ENCODE measurements around the gene EP400. TPM values are rescaled to one million over a fixed set of nuclear protein-coding genes. Genes with fewer than 3 reads are reported as not detected.
A peak's percentile ranks its signal among the peaks of the same experiment; 100 is the strongest.
"Not testable (repeated sequence)": the region's sequence is repeated elsewhere in the genome, so short reads cannot be mapped to it uniquely, and the experiment has no call there.

EP400 gene
- total RNA-seq, 3 donors from 2014 or later: 34.9 to 47.8 (median 40.7) TPM

DNA sequence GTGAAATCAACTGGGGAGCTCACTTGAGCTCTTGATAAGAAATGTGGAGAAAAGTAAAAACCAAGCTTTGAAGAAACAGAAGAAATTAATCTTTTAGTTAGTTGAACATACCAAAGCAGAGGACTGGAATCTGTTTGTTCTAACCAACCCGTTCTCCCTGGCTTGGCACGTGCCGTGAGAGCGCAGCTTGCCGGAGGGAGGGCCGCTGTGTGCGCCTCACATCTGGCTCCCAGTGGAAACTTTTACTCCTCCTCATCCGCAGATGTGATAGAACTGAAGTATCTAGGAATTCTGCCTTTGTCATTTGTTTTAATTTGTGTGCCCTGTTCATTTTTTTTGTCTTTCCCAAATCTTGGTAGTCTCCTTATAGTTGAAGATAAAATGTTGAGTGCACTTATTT is 129.5 kb downstream of the EP400 start:
- intact Hi-C loops (cut with DNase I, micrococcal nuclease): no loop called here
- TF ChIP-seq, protein P1, sequence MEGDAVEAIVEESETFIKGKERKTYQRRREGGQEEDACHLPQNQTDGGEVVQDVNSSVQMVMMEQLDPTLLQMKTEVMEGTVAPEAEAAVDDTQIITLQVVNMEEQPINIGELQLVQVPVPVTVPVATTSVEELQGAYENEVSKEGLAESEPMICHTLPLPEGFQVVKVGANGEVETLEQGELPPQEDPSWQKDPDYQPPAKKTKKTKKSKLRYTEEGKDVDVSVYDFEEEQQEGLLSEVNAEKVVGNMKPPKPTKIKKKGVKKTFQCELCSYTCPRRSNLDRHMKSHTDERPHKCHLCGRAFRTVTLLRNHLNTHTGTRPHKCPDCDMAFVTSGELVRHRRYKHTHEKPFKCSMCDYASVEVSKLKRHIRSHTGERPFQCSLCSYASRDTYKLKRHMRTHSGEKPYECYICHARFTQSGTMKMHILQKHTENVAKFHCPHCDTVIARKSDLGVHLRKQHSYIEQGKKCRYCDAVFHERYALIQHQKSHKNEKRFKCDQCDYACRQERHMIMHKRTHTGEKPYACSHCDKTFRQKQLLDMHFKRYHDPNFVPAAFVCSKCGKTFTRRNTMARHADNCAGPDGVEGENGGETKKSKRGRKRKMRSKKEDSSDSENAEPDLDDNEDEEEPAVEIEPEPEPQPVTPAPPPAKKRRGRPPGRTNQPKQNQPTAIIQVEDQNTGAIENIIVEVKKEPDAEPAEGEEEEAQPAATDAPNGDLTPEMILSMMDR (IDR thresholded peaks at IDR 0.05): no peak
- H3K4me3 ChIP-seq: no peak overlapping the region
- ATAC-seq (no peak), DNase-seq (no peak)
- peaks cover 5% of the 10 kb centered on the region for H3K4me1 ChIP-seq (ENCODE audit: low read depth)
- H3K36me3 ChIP-seq (ENCODE audit: low read depth): no peaks in the 10 kb centered on the region
- H3K9me3 ChIP-seq: no peaks in the 10 kb centered on the region

DNA sequence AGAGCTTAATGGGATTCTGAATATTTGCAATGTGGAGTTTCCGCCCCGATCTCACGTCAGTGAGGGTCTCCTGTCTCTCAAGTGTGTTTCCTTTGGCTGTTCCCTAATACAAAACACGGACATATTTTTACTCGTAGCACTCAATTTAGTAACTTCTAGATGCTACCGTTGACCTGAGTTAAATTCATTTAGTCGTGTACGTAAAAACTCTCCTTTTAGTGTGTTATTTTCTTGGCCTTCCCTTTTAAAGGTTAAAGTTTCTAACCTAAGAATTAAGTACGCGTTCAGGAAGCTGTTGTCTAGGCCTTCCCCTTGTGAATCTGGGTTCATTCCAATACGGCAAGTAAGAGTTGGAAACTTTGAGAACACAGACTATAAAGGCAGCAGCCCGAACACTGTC is 130.0 kb downstream of the EP400 start:
- TF ChIP-seq, protein P1 (IDR thresholded peaks at IDR 0.05): no peak
- intact Hi-C loops (cut with DNase I, micrococcal nuclease): no loop called here
- DNase-seq (no peak), ATAC-seq (no peak)
- Histone ChIP-seq H3K4me1 (ENCODE audit: low read depth) (peaks cover 5% of the 10 kb centered on the region), H3K36me3 (ENCODE audit: low read depth) (no peaks in the 10 kb centered on the region), H3K4me3 (no peak overlapping the region), H3K9me3 (no peaks in the 10 kb centered on the region)

DNA sequence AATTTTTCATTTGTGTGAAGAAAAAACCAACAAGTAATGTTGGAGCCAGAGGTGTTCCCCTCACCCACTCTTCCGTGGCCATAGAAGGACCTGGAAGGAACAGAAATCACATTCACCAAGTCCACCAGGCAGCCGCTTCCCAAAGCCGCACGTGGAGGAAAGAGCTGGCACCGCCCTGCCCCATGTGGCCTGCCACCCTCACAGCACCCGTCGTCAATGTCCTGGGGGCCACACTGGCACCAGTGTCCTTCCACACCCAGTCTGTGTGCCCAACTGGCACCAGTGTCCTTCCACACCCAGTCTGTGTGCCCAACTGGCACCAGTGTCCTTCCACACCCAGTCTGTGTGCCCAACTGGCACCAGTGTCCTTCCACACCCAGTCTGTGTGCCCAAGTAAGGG is 130.8 kb downstream of the EP400 start:
- intact Hi-C loops (cut with DNase I, micrococcal nuclease); H3K9me3 ChIP-seq; H3K4me1 ChIP-seq (ENCODE audit: low read depth); H3K36me3 ChIP-seq (ENCODE audit: low read depth); H3K4me3 ChIP-seq; ATAC-seq; DNase-seq: not testable (repeated sequence)

DNA sequence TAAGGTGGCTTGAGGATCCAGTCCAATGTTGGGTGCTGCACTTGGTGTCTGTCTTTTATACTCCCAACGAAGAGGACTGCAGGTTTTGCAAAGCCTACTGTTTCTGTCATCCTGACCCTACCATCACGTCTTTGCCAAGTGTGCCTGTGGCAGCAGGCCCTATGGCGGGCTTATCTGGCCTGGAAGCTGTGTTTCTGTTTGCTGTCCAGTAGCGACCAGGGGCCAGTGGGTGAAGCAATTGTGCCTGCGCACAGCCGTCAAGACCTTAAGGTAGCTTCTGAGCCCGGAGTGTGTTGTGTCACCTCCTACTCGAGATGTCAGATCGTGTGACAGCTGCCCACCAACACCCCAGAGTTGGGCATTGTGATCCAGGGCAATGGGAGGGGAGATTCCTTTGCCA is 131.7 kb downstream of the EP400 start:
- H3K9me3 ChIP-seq: no peaks in the 10 kb centered on the region
- H3K4me1 ChIP-seq (ENCODE audit: low read depth): peaks cover 5% of the 10 kb centered on the region
- no peak overlapping the region for H3K4me3 ChIP-seq
- DNase-seq (no peak), ATAC-seq (no peak)
- no peaks in the 10 kb centered on the region for H3K36me3 ChIP-seq (ENCODE audit: low read depth)
- intact Hi-C loops (cut with DNase I, micrococcal nuclease): no loop called here
- TF ChIP-seq, protein P1 (IDR thresholded peaks at IDR 0.05): no peak

DNA sequence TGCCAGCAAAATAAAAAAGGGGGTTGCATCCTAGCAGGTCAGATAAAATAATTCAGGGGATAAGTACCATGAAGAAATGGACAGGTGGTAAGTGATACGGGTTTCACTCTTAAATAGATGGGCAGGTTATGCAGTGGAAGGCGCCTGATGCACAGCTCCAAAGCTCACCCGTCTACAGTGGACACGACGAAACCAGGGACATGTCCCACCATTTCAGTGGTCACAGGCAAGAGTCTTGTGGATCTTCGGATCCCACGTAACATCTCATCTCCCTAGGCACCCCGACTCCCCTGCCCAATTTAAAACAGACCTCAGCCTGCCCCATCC is 133.8 kb downstream of the EP400 start:
- H3K9me3 ChIP-seq: no peaks in the 10 kb centered on the region
- TF ChIP-seq, protein P1 (IDR thresholded peaks at IDR 0.05): no peak
- intact Hi-C loops (cut with DNase I, micrococcal nuclease): no loop called here
- ATAC-seq (no peak), DNase-seq (no peak)
- H3K4me3 ChIP-seq: no peak overlapping the region
- no peaks in the 10 kb centered on the region for H3K36me3 ChIP-seq (ENCODE audit: low read depth)
- H3K4me1 ChIP-seq (ENCODE audit: low read depth): peaks cover 5% of the 10 kb centered on the region

DNA sequence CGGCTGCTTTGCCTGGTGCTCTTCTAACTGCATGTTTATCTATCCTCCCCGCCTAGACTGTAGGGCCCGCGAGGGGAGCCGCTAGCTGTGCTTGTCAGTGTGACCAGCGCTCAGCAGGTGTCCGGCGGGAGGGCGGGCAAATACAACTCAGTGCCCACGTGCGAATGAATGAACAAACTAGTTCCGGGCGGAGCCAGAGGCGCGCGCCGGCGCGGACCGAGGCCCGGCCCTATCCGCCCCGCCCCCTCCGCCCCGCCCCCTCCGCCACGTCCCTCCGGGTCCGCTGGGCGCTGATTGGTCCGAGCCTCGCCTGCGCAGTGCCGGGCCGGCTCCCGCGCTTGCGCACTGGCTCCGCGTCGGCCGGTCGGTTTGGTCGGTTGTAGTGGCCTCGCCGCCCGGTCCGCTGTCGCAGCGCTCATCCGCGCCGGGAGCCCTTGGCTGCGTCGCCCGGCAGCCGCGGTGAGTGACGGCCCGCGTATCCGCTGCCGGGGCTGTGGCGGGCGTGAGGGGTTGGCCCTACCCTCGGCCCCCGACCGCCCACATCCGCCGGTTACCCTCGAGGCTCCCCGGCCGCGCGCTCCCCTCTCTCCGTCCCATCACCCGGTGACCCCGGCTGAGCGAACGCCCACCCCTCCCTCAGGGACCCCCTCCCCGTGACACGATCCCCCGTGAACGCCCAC is 134.3 kb downstream of the EP400 start:
- H3K36me3 ChIP-seq (ENCODE audit: low read depth): no peaks in the 10 kb centered on the region
- peak overlapping the region; percentile 93 for H3K4me3 ChIP-seq
- TF ChIP-seq, protein P1 (IDR thresholded peaks at IDR 0.05): no peak
- intact Hi-C loops (cut with DNase I, micrococcal nuclease): no loop called here
- peak; percentile 90 to 95 (median 94) for DNase-seq
- no peaks in the 10 kb centered on the region for H3K9me3 ChIP-seq
- ATAC-seq: peak; percentile 96
- peaks cover 5% of the 10 kb centered on the region for H3K4me1 ChIP-seq (ENCODE audit: low read depth)
